Measurements from ENCODE around the gene GC.

GRCh38 chr4:71746379-71746778, 37.5 kb downstream of the GC start:
- TF ChIP-seq HMGXB4 (CRISPR knock-in tag; IDR thresholded peaks at IDR 0.05) (no peak), CEBPB (tag; IDR thresholded peaks at IDR 0.05) (no peak), ZNF583 (CRISPR knock-in tag; IDR thresholded peaks at IDR 0.05) (no peak), RAD21 (CRISPR knock-in tag; conservative IDR thresholded peaks at IDR 0.05 in 1 of 2, IDR thresholded peaks at IDR 0.05 in 1 of 2) (no peak)
- TF ChIP-seq, protein P1, sequence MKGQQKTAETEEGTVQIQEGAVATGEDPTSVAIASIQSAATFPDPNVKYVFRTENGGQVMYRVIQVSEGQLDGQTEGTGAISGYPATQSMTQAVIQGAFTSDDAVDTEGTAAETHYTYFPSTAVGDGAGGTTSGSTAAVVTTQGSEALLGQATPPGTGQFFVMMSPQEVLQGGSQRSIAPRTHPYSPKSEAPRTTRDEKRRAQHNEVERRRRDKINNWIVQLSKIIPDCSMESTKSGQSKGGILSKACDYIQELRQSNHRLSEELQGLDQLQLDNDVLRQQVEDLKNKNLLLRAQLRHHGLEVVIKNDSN (CRISPR knock-in tag; IDR thresholded peaks at IDR 0.05), result no peak

All from K562 (cell line).